Gastrocnemius medialis (tissue), 4 donors: ENCODE measurements around the gene EGFL7. TPM values are rescaled to one million over a fixed set of nuclear protein-coding genes. Genes with fewer than 3 reads are reported as not detected.

Source experiments
- ATAC-seq, 2 donors: fragments of 150-250 bp; one replicate each; pipeline ENCODE4 v1.9.1; 2016
- DNase-seq, 2 donors: peaks; one replicate each; pipeline ENCODE4 v3.0.0-alpha.2; 2019
- H3K27ac ChIP-seq, 4 donors: fragments of 200-600 bp; sonication (generic); 1 replicate in 1 of 4; 2 replicates in 3 of 4; pipeline ENCODE4 v1.5.1; 2016 to 2018; ENCODE audit warnings: mild to moderate bottlenecking in 2 of 4, moderate library complexity in 1 of 4
- H3K27me3 ChIP-seq, 3 donors: fragments of 200-600 bp; sonication (generic) in 2 of 3; 1 replicate in 1 of 3; 2 replicates in 2 of 3; pipeline versions ENCODE4 v1.5.1 to v1.6.0; 2016 to 2019; ENCODE audit warnings: mild to moderate bottlenecking in 1 of 3, moderate library complexity in 1 of 3
- H3K36me3 ChIP-seq, 2 donors: fragments of 200-600 bp; sonication (generic) in 1 of 2; one replicate each; pipeline ENCODE4 v1.5.1; 2017 to 2018
- H3K4me1 ChIP-seq, 2 donors: fragments of 200-600 bp; sonication (generic) in 1 of 2; one replicate each; pipeline ENCODE4 v1.5.1; 2016 to 2017; ENCODE audit warnings: mild to moderate bottlenecking in 2 of 2
- H3K4me3 ChIP-seq, 4 donors: fragments of 200-600 bp; sonication (generic) in 3 of 4; 1 replicate in 1 of 4; 2 replicates in 3 of 4; pipeline ENCODE4 v1.5.1; 2016 to 2019; ENCODE audit warnings: mild to moderate bottlenecking in 2 of 4
- H3K9me3 ChIP-seq, 3 donors: fragments of 200-600 bp; sonication (generic) in 2 of 3; 1 replicate in 1 of 3; 2 replicates in 2 of 3; pipeline ENCODE4 v1.5.1; 2016 to 2019
- POLR2A ChIP-seq, 2 donors: fragments of 450-650 bp; IDR thresholded peaks; one replicate each; pipeline ENCODE4 v1.6.1; 2017; ENCODE audit warnings: antibody characterized with exemption in 2 of 2, mild to moderate bottlenecking in 2 of 2, moderate library complexity in 2 of 2
- in situ Hi-C, 4 donors: fragments of 200-750 bp; cut with MboI; loops; one replicate each; pipeline versions ENCODE4 v1.15.0 to v1.8.0; 2017; ENCODE audit warnings: low sequenced_read_pairs in 4 of 4
- intact Hi-C: fragments of 100-400 bp; cut with DNase I; formaldehyde crosslinking; loops from one replicate; pipeline ENCODE4 v1.15.1; 2023; ENCODE audit warnings: low total_unique reads
- total RNA-seq, 4 donors: library from RNA; depleted of rRNA; stranded (reverse); fragments of >200 nt; gene quantifications; one replicate each; pipeline versions ENCODE4 v1.1.0 to v1.2.3, GENCODE V29; 2016
- TF ChIP-seq, protein P1 (sequence below), 5 experiments: fragments of 450-650 bp in 3 of 5; fragments of 200-600 bp in 2 of 5; sonication (generic) in 2 of 5; IDR thresholded peaks in 4 of 5; conservative IDR thresholded peaks in 1 of 5; 1 replicate in 4 of 5; 2 replicates in 1 of 5; pipeline ENCODE4 v1.5.1; 2016 to 2019; ENCODE audit warnings: antibody characterized with exemption in 5 of 5, mild to moderate bottlenecking in 3 of 5, moderate library complexity in 3 of 5

Gene EGFL7
- total RNA-seq, 4 donors from 2014 or later = 37.4 to 74.7 (median 49.0) TPM

DNA sequence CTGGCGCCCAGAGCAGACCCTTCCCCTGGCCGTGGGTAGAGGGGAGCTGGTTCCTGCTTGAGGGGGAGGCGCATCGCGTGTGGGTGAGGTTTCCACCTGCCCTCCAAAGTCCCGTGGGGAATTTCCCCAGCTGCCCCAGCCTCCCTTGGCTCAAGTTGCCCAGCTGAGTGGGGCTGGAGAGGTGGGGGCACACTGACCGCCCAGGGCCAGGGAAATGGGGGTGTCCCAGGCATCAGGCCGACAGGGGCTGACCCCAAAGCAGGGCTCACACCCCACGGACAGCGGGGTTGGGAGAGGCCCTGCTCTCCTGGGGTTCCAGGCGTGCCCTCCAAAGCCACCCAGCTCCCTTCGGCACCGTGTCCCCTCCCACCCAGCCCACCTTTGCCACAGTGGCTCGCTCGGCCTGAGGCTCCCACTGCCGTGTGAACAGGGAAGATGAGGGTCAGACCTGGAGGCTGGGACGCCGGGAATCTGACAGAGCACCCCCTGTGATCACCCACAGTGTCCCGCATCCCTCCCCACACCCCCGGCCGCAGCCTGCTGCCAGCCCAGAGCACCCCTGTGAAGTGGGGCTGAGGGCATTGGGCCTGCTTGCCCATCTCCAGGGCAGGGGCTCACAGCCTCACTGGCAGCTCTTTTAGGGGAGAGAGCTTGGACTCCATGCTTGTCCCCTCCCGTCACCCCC is 933 bp upstream of the EGFL7 start:
- H3K27ac ChIP-seq = peak overlapping the region; percentile 33 to 81 (median 80)
- no peaks in the 10 kb centered on the region for H3K36me3 ChIP-seq
- in situ Hi-C loops (no loop called here), intact Hi-C loops (no loop called here)
- H3K27me3 ChIP-seq = peaks cover 6 to 49% (median 29%) of the 10 kb centered on the region in 3 donors
- H3K4me1 ChIP-seq = peaks cover 0 to 4% of the 10 kb centered on the region in 2 donors
- peak overlapping the region; percentile 24 to 62 (median 56) for H3K4me3 ChIP-seq
- TF ChIP-seq, protein P1, sequence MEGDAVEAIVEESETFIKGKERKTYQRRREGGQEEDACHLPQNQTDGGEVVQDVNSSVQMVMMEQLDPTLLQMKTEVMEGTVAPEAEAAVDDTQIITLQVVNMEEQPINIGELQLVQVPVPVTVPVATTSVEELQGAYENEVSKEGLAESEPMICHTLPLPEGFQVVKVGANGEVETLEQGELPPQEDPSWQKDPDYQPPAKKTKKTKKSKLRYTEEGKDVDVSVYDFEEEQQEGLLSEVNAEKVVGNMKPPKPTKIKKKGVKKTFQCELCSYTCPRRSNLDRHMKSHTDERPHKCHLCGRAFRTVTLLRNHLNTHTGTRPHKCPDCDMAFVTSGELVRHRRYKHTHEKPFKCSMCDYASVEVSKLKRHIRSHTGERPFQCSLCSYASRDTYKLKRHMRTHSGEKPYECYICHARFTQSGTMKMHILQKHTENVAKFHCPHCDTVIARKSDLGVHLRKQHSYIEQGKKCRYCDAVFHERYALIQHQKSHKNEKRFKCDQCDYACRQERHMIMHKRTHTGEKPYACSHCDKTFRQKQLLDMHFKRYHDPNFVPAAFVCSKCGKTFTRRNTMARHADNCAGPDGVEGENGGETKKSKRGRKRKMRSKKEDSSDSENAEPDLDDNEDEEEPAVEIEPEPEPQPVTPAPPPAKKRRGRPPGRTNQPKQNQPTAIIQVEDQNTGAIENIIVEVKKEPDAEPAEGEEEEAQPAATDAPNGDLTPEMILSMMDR (IDR thresholded peaks at IDR 0.05 in 4 of 5, conservative IDR thresholded peaks at IDR 0.05 in 1 of 5) = no peak
- TF ChIP-seq POLR2A (IDR thresholded peaks at IDR 0.05) = no peak
- no peak for ATAC-seq
- no peaks in the 10 kb centered on the region for H3K9me3 ChIP-seq
- no peak for DNase-seq

DNA sequence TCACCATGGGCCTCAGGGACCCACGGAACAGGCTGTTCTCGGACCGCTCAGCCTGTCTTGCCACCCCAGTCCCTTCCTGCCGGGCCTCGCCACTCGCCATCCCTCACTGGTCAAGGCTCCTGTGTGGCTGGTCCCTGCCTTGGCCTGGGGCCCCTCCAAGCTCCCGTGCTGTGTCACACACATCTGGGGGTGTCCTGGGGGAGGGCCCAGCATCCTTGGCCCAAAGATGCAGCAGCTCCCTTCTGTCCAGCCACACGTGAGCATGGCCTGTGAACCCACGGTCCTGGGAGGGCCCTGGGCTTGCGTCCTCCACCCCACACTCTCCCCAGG is 425 bp upstream of the EGFL7 start:
- H3K36me3 ChIP-seq = no peaks in the 10 kb centered on the region
- peak overlapping the region; percentile 33 to 81 (median 80) for H3K27ac ChIP-seq
- H3K27me3 ChIP-seq = peaks cover 6 to 45% (median 26%) of the 10 kb centered on the region in 3 donors
- ATAC-seq (peak in 1 of 2 donors; percentile 14), DNase-seq (no peak)
- H3K4me3 ChIP-seq = peak overlapping the region; percentile 24 to 62 (median 56)
- peaks cover 0 to 9% of the 10 kb centered on the region in 2 donors for H3K4me1 ChIP-seq
- TF ChIP-seq, protein P1 (IDR thresholded peaks at IDR 0.05 in 4 of 5, conservative IDR thresholded peaks at IDR 0.05 in 1 of 5) = no peak
- H3K9me3 ChIP-seq = no peaks in the 10 kb centered on the region
- in situ Hi-C loops = no loop called here
- intact Hi-C loops = no loop called here

DNA sequence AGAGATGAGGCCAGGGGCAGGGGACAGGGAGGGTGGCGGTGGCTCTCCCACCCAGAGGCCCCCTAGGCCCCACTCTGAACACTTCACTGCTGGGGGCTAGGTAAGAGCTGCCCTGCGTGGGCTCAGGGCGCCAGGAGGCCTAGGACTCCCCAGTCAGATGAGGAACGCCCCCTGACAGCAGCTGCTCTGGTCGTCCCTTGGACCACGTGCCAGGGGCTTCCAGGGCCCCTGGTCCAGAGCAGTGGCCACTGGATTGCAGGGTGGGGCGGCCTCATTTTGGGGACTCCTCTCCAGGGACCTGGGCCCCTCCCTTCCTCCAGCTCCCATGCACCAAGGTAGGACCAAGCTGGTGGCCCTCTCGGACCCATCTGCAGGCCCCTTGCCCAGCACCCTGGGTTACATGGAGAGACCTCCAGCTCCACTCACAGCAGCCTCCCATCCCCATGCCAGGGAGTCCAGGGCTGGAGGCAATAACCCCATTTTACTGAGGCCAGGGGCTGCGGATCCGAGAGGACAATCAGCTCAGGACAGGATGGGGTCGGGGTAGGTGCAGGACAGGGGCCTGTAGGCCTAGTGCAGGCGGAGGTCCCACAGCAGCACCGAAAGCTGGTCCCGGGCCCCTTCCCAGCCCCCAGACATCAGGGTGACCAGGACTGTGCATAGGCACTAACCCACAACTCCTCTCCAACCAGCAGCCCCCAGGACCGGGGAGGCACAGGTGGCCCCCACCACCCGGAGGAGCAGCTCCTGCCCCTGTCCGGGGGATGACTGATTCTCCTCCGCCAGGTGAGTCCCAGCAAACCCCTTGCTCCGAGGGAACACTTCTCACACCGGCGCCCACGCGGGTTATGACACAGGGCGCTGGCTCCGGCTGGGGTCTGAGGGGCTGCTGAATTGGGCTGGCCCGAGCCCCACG is 1.5 kb downstream of the EGFL7 start:
- H3K9me3 ChIP-seq = no peaks in the 10 kb centered on the region
- DNase-seq (no peak), ATAC-seq (no peak)
- H3K4me1 ChIP-seq = peaks cover 0 to 10% of the 10 kb centered on the region in 2 donors
- H3K36me3 ChIP-seq = no peaks in the 10 kb centered on the region
- in situ Hi-C loops = no loop called here
- H3K27me3 ChIP-seq = peaks cover 3 to 26% (median 13%) of the 10 kb centered on the region in 3 donors
- peak overlapping the region; percentile 53 to 62 (median 56) for H3K4me3 ChIP-seq
- intact Hi-C loops = no loop called here
- peak overlapping the region; percentile 49 to 82 (median 80) for H3K27ac ChIP-seq
- TF ChIP-seq POLR2A (IDR thresholded peaks at IDR 0.05) = no peak
- TF ChIP-seq, protein P1 (IDR thresholded peaks at IDR 0.05 in 4 of 5, conservative IDR thresholded peaks at IDR 0.05 in 1 of 5) = no peak

DNA sequence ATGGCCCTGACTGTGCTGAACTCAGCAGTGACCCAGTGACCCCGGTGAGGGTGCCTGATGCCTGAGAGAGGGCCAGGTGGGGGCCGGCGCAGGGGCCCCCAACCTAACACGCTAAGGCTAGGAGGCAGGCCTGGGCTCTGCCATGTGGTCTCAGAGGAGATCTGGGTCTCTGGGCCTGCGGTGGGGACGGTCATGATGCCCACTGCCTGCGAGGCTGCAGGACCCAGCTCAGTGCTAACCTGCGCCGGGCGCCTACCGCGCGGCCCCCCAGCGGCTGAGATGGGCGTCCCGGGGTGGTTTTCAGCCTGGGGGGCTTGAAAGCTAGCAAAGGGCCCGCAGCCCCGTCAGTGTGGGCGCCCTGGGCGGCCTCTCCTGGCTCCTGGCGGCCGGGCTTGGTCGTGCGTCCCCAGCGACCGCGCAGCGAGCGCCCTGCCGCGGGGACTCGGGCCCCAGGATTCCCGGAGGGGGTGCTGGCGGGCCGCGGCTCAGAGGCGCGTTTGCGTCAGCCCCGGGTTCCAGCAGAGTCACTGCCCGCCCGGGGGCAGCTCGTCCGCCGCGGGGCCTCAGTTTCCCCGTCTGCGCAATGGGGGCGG is 2.5 kb downstream of the EGFL7 start:
- no peak for ATAC-seq
- in situ Hi-C loops (no loop called here), intact Hi-C loops (no loop called here)
- Histone ChIP-seq H3K9me3 (no peaks in the 10 kb centered on the region), H3K4me3 (peak overlapping the region; percentile 53 to 62 (median 56)), H3K27me3 (peaks cover 3 to 20% (median 13%) of the 10 kb centered on the region in 3 donors), H3K27ac (peak overlapping the region in 3 of 4 donors; percentile 80 to 82 (median 81)), H3K4me1 (peaks cover 0 to 10% of the 10 kb centered on the region in 2 donors), H3K36me3 (no peaks in the 10 kb centered on the region)
- TF ChIP-seq, protein P1 (IDR thresholded peaks at IDR 0.05 in 4 of 5, conservative IDR thresholded peaks at IDR 0.05 in 1 of 5) = peak in 2 of 5 experiments; percentile 8 to 35
- TF ChIP-seq POLR2A (IDR thresholded peaks at IDR 0.05) = no peak
- DNase-seq = no peak
